ENCODE results near the gene RORC. TPM values are rescaled to one million over a fixed set of nuclear protein-coding genes. Genes with fewer than 3 reads are reported as not detected.
A peak's percentile ranks its signal among the peaks of the same experiment; 100 is the strongest.
"Not testable (repeated sequence)": the region's sequence is repeated elsewhere in the genome, so short reads cannot be mapped to it uniquely, and the experiment has no call there.

Gene RORC
- total RNA-seq (2014; rRNA removed; shearing (Covaris generic)) = 0.03 TPM in 1 of 2 replicates, not detected in the other
- polyA plus RNA-seq (2015; cell fraction: cytosol; rRNA removed) = 0.11 and 0.21 TPM in 2 replicates
- not detected in 2 replicates for polyA plus RNA-seq (2015; cell fraction: nucleus; rRNA removed)

- no peak for DNase-seq (ENCODE audit: low read depth, low spot score)
- in situ Hi-C loops (cut with HindIII; ENCODE audit: low pct_unique_long_range_greater_than_20kb, low sequenced_read_pairs) = no loop called here
Observed at GRCh38 chr1:151831605-151832004, at the start of gene RORC. Gene RORC, minus strand, starts transcription at chr1:151831802. Its CDS starts 38 bp downstream, at chr1:151831764.

- in situ Hi-C loops (cut with HindIII; ENCODE audit: low pct_unique_long_range_greater_than_20kb, low sequenced_read_pairs) = no loop called here
- no peak for DNase-seq (ENCODE audit: low read depth, low spot score)
Observed at GRCh38 chr1:151875419-151876097, 44.0 kb upstream of the RORC start.

GRCh38 chr1:151872776-151873175 lies 41.2 kb upstream of the RORC start:
- in situ Hi-C loops (cut with HindIII; ENCODE audit: low pct_unique_long_range_greater_than_20kb, low sequenced_read_pairs); DNase-seq (ENCODE audit: low read depth, low spot score): not testable (repeated sequence)

GRCh38 chr1:151871284-151872030 lies 39.9 kb upstream of the RORC start:
- in situ Hi-C loops (cut with HindIII; ENCODE audit: low pct_unique_long_range_greater_than_20kb, low sequenced_read_pairs) = no loop called here
- DNase-seq (ENCODE audit: low read depth, low spot score) = peak; percentile 69

GRCh38 chr1:151868486-151868885 lies 36.9 kb upstream of the RORC start:
- in situ Hi-C loops (cut with HindIII; ENCODE audit: low pct_unique_long_range_greater_than_20kb, low sequenced_read_pairs) = no loop called here
- no peak for DNase-seq (ENCODE audit: low read depth, low spot score)

GRCh38 chr1:151867765-151868411 lies 36.3 kb upstream of the RORC start:
- DNase-seq (ENCODE audit: low read depth, low spot score) = no peak
- in situ Hi-C loops (cut with HindIII; ENCODE audit: low pct_unique_long_range_greater_than_20kb, low sequenced_read_pairs) = no loop called here

GRCh38 chr1:151867321-151867720 lies 35.7 kb upstream of the RORC start:
- in situ Hi-C loops (cut with HindIII; ENCODE audit: low pct_unique_long_range_greater_than_20kb, low sequenced_read_pairs) = no loop called here
- DNase-seq (ENCODE audit: low read depth, low spot score) = no peak

GRCh38 chr1:151864411-151864810 lies 32.8 kb upstream of the RORC start:
- DNase-seq (ENCODE audit: low read depth, low spot score) = no peak
- in situ Hi-C loops (cut with HindIII; ENCODE audit: low pct_unique_long_range_greater_than_20kb, low sequenced_read_pairs) = no loop called here

GRCh38 chr1:151862604-151863003 lies 31.0 kb upstream of the RORC start:
- DNase-seq (ENCODE audit: low read depth, low spot score) = no peak

GRCh38 chr1:151860504-151861187 lies 29.0 kb upstream of the RORC start:
- in situ Hi-C loops (cut with HindIII; ENCODE audit: low pct_unique_long_range_greater_than_20kb, low sequenced_read_pairs) = no loop called here
- DNase-seq (ENCODE audit: low read depth, low spot score) = no peak

More at GRCh38 chr1:151862604-151863003, 31.0 kb upstream of the RORC start:
- in situ Hi-C loops (cut with HindIII; ENCODE audit: low pct_unique_long_range_greater_than_20kb, low sequenced_read_pairs) = no loop called here

- DNase-seq (ENCODE audit: low read depth, low spot score) = no peak
- in situ Hi-C loops (cut with HindIII; ENCODE audit: low pct_unique_long_range_greater_than_20kb, low sequenced_read_pairs) = no loop called here
Observed at GRCh38 chr1:151859891-151860293, 28.3 kb upstream of the RORC start.

GRCh38 chr1:151858886-151859665 lies 27.5 kb upstream of the RORC start:
- in situ Hi-C loops (cut with HindIII; ENCODE audit: low pct_unique_long_range_greater_than_20kb, low sequenced_read_pairs) = no loop called here
- no peak for DNase-seq (ENCODE audit: low read depth, low spot score)

GRCh38 chr1:151858030-151858746 lies 26.6 kb upstream of the RORC start:
- in situ Hi-C loops (cut with HindIII; ENCODE audit: low pct_unique_long_range_greater_than_20kb, low sequenced_read_pairs) = no loop called here
- no peak for DNase-seq (ENCODE audit: low read depth, low spot score)

GRCh38 chr1:151855933-151856332 lies 24.3 kb upstream of the RORC start:
- DNase-seq (ENCODE audit: low read depth, low spot score) = no peak
- in situ Hi-C loops (cut with HindIII; ENCODE audit: low pct_unique_long_range_greater_than_20kb, low sequenced_read_pairs) = no loop called here

GRCh38 chr1:151855516-151855915 lies 23.9 kb upstream of the RORC start:
- in situ Hi-C loops (cut with HindIII; ENCODE audit: low pct_unique_long_range_greater_than_20kb, low sequenced_read_pairs); DNase-seq (ENCODE audit: low read depth, low spot score): not testable (repeated sequence)

GRCh38 chr1:151854658-151855057 lies 23.1 kb upstream of the RORC start:
- DNase-seq (ENCODE audit: low read depth, low spot score) = no peak

More at GRCh38 chr1:151854658-151855057, 23.1 kb upstream of the RORC start:
- in situ Hi-C loops (cut with HindIII; ENCODE audit: low pct_unique_long_range_greater_than_20kb, low sequenced_read_pairs) = no loop called here
